DMS53 (cell line): ENCODE results near the gene SHD.
"Not testable (repeated sequence)": the region's sequence is repeated elsewhere in the genome, so short reads cannot be mapped to it uniquely, and the experiment has no call there.

Experiments
- DNase-seq: peaks from one replicate; lab custom pipeline; 2025; lab: John Stamatoyannopoulos, UW

The SHD gene

GRCh38 chr19:4267101-4267900 lies 11.8 kb upstream of the SHD start:
- DNase-seq, result peak; percentile 62

GRCh38 chr19:4267901-4268815 lies 10.9 kb upstream of the SHD start:
- no peak for DNase-seq

GRCh38 chr19:4268816-4269430 lies 10.1 kb upstream of the SHD start:
- DNase-seq, result no peak

DNA sequence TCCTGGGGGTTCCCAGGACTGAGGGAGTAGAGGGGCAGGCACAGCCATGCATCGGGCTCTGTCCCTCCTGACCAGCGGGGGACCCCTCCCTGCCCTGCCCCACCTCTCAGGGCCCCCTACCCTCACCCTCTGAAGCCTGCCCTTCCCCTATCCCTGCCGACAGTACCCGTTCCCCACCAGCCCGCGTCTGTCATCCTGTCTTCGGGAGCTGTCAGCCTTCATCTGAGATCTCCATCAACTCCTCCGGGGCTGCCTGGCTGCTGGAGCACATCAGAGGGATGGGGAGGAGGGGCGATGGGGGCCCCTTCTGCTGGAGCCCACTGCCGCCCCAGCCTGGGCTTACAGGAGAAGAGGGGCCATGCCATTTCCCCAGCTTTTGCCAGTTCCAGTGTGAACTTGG lies 6.2 kb upstream of the SHD start:
- no peak for DNase-seq

GRCh38 chr19:4274321-4274686 lies 4.8 kb upstream of the SHD start:
- not testable (repeated sequence) for DNase-seq

DNA sequence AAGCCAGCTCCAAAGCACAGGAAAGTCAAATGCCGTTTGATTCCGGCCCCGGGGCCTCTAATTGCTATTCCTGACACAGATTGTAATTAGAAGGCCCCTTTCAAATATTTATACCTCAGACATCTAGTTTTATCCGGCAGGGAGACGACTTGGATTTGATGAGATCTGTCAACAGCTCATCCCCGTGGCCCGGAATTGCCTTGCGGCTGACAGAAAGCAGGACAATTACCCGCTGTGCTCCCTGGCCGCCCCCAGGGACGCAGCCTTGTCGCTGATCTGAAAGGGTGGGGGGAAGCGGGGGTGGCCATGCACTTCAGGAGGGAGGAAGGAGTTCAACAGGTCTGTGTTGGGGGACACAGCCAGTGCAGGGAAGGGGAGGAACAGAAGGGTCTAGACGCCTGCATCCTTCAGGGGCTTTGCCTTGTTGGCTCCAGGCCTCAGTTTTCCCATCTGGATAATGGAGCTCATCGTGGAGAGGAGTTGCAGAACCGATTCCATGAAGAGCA lies 1.8 kb upstream of the SHD start:
- peak; percentile 20 for DNase-seq

- no peak for DNase-seq
Measured at GRCh38 chr19:4278010-4278409, 1.1 kb upstream of the SHD start.

DNA sequence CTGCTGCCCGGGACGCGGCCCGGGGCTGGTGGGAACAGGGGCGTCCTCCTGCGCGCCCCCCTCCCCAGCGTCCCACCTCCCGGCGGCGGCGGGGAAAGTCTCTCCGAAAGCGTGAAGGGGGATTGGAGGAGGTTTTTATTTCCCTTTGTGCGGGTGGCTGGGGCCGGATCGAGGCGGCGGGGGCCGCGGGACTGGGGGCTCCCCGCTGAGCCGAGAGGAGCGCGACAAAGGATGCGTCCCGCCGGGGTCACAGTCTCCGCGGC lies 132 bp downstream of the SHD start:
- no peak for DNase-seq

DNA sequence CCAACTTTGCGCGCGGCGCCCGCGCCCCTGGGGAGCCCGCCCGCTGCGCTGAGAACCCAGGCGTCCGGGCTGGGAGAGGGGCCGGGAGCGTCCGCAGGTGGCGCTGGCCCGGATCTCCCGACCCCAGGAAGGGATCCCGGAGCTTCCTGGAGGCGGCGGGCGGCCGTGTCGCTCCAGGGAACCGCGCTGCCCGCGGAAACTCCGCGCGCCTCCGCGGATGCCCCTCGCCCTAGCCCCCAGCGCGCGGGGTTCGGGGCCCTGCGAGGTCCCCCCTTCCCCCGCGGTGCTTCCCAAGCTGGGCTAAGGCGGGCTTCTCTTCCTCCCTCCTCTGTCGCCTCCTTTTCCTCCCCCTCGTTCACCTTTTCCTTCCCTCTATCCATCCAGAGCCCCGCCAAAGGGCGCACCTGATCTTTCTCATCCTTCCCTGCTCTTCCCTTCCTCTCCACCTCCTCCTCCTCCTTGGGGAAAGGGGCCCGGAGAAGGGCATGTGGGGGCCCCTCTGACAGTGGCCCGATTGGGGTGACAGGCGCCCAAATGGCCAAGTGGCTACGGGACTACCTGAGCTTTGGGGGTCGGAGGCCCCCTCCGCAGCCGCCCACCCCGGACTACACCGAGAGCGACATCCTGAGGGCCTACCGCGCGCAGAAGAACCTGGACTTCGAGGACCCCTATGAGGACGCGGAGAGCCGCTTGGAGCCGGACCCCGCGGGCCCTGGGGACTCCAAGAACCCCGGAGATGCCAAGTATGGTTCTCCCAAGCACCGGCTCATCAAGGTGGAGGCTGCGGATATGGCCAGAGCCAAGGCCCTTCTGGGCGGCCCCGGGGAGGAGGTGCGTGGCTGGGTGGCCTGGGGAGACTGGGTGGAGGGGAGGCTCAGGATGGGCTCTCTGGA lies 710 bp downstream of the SHD start:
- no peak for DNase-seq

GRCh38 chr19:4284176-4284958 lies 5.3 kb downstream of the SHD start:
- peak; percentile 41 for DNase-seq

DNA sequence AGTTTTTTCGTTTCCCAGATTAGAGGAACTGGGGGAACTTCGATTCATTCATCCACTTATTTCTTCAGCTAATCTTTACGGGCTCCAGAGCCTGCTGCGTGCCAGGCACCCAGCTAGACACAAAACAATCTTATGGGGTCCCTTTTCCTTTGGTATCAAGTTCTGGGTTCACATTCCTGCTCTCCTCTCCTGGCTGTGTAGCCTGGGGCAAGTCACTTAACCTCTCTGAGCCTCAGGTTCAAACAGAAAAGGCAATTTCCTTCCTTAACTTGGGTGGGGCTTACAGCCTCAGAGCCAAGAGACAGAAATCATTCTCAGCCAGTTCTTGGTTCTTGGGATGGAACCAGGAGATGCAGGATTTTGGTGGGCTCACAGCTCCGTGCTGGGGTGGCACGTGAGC lies 5.9 kb downstream of the SHD start:
- DNase-seq, result no peak

- DNase-seq, result not testable (repeated sequence)
Measured at GRCh38 chr19:4286141-4286540, 7.1 kb downstream of the SHD start.

DNA sequence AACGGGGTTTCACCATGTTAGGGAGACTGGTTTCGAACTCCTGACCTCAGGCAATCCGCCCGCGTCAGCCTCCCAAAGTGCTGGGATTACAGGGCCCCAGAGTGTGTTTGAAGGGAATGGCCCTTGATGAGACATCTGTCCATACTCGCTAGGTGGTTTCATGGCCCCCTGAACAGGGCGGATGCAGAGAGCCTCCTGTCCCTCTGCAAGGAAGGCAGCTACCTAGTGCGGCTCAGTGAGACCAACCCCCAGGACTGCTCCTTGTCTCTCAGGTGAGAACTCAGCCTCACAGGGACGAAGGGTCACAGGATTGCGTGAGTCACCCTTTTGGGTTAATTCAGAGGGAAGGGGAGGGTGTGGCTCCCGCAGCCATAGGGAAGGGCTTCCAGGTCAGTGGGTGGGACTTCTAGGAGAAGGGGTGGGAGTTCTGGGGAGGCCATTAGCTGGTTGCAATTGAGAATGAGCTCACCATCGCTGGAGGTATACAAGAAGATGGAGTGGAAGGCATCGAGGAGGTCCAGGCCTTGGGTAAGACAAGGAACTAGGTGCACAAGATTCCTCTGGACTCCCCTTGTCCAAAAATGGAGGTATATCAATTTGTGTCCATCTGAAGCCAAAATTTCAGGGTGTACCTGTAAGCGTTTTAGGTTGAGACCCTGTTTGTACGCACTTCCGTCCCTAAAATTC lies 9.2 kb downstream of the SHD start:
- DNase-seq, result no peak

- DNase-seq, result no peak
Measured at GRCh38 chr19:4291184-4291732, 12.2 kb downstream of the SHD start.

GRCh38 chr19:4292515-4292914 lies 13.4 kb downstream of the SHD start:
- DNase-seq, result no peak

- no peak for DNase-seq
Measured at GRCh38 chr19:4294389-4294788, 15.3 kb downstream of the SHD start.

GRCh38 chr19:4295972-4296771 lies 17.1 kb downstream of the SHD start:
- DNase-seq, result no peak

DNA sequence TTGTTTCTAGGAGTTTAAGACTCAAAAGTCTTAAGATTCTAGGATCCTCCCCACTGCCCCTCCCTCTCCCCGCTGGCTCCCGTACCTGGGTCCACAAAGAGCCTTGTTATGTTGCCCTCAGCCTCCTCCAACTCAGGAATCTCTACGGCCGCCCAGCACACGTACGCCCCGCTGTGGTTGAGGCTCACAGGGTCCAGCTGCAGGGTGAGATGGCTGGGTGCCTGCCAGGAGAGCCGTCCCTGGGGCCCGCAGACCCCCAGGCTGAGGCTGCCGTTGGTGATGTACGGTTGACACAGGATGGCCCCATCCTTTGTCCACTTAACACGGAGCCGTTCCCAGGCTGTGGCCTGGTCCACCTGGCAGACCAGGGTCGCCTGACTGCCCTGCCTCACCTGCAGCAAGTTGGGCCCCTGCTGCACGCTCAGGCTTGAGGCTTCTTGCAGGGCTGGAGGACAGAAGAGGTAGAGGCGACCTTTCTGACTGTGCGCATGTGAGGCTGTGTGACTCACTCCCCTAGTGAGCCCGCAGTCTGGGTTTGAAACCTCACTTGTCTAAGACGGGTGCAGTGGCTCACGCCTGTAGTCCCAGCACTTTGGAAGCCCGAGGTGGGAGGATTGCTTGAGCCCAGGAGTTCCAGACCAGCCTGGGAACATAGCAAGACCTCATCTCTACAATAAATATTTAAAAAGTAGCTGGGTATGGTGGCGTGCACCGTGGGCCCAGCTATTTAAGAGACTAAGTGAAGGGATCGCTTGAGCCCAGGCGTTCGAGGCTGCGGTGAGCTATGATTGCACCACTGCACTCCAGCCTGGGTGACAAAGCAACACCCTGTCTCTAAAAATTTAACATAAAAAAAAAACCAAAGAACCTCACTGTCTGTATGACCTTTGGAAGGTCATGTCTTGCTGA lies 19.1 kb downstream of the SHD start:
- DNase-seq, result no peak
